NCI-H345 treated with DMSO at 0.1 percent for 48 hours (cell line): ENCODE results near the gene POLR3A.
"Not testable (repeated sequence)": the region's sequence is repeated elsewhere in the genome, so short reads cannot be mapped to it uniquely, and the experiment has no call there.

Source experiments
- DNase-seq: peaks from one replicate; lab custom pipeline; 2025; ENCODE audit not compliant: unreplicated experiment; lab: John Stamatoyannopoulos, UW

The POLR3A gene

GRCh38 chr10:78029269-78030226, at the start of gene POLR3A:
Gene POLR3A, minus strand, starts transcription at chr10:78029515. Its CDS starts 108 bp downstream, at chr10:78029407.
- peak; percentile 78 for DNase-seq

GRCh38 chr10:78078539-78079330, 49.4 kb upstream of the POLR3A start:
- DNase-seq = no peak

- DNase-seq = not testable (repeated sequence)
These were observed 46.5 kb upstream of the POLR3A start for GRCh38 chr10:78075806-78076205.

GRCh38 chr10:78072504-78072903, 43.2 kb upstream of the POLR3A start:
- DNase-seq = no peak

GRCh38 chr10:78071857-78072179, 42.5 kb upstream of the POLR3A start:
- no peak for DNase-seq

- no peak for DNase-seq
These were observed 42.0 kb upstream of the POLR3A start for GRCh38 chr10:78071140-78071856.

GRCh38 chr10:78070726-78071125, 41.4 kb upstream of the POLR3A start:
- no peak for DNase-seq

- not testable (repeated sequence) for DNase-seq
These were observed 40.7 kb upstream of the POLR3A start for GRCh38 chr10:78070064-78070463.

GRCh38 chr10:78069151-78069550, 39.8 kb upstream of the POLR3A start:
- DNase-seq = no peak

GRCh38 chr10:78066728-78067430, 37.6 kb upstream of the POLR3A start:
- no peak for DNase-seq

- no peak for DNase-seq
These were observed 36.7 kb upstream of the POLR3A start for GRCh38 chr10:78066012-78066411.

- no peak for DNase-seq
These were observed 36.3 kb upstream of the POLR3A start for GRCh38 chr10:78065611-78066010.

- DNase-seq = not testable (repeated sequence)
These were observed 35.6 kb upstream of the POLR3A start for GRCh38 chr10:78064919-78065318.

GRCh38 chr10:78063236-78063635, 33.9 kb upstream of the POLR3A start:
- no peak for DNase-seq

GRCh38 chr10:78062296-78062695, 33.0 kb upstream of the POLR3A start:
- DNase-seq = no peak

GRCh38 chr10:78059906-78060702, 30.8 kb upstream of the POLR3A start:
- DNase-seq = no peak

GRCh38 chr10:78058562-78058961, 29.2 kb upstream of the POLR3A start:
- no peak for DNase-seq

- DNase-seq = no peak
These were observed 24.0 kb upstream of the POLR3A start for GRCh38 chr10:78053211-78053868.

GRCh38 chr10:78049851-78050250, 20.5 kb upstream of the POLR3A start:
- no peak for DNase-seq
